ENCODE data around the gene OTUD5.

GRCh38 chrX:48924270-48924669 lies 33.1 kb downstream of the OTUD5 start:
- TF ChIP-seq JUN (IDR thresholded peaks at IDR 0.05) (no peak), ZFP36 (IDR thresholded peaks at IDR 0.05; ENCODE audit: borderline replicate concordance, partially characterized antibody) (no peak), CTCF (IDR thresholded peaks at IDR 0.05) (no peak), EP300 (IDR thresholded peaks at IDR 0.05) (no peak), RAD21 (conservative IDR thresholded peaks at IDR 0.05 in 1 of 2, IDR thresholded peaks at IDR 0.05 in 1 of 2) (no peak), MAFK (IDR thresholded peaks at IDR 0.05; ENCODE audit: partially characterized antibody) (no peak), RCOR1 (IDR thresholded peaks at IDR 0.05; ENCODE audit: low read depth, low read length) (no peak), RNF2 (IDR thresholded peaks at IDR 0.05; ENCODE audit: borderline replicate concordance, low read depth) (no peak), MAX (IDR thresholded peaks at IDR 0.05) (no peak), POLR2A (IDR thresholded peaks at IDR 0.05; ENCODE audit: low read length) (no peak), HDAC2 (IDR thresholded peaks at IDR 0.05) (no peak), USF2 (IDR thresholded peaks at IDR 0.05) (no peak)

Data from A549 (cell line).